Esophagus muscularis mucosa (tissue), 4 donors: Measurements from ENCODE around the gene ROBO1. TPM values are rescaled to one million over a fixed set of nuclear protein-coding genes. Genes with fewer than 3 reads are reported as not detected.

ENCODE experiments used
- DNase-seq: peaks from one replicate; pipeline ENCODE4 v3.0.0-alpha.2; 2017; ENCODE audit errors: extremely low spot score
- H3K27ac ChIP-seq, 4 donors: fragments of 200-600 bp; sonication (generic); replicated peaks in 1 of 4; 1 replicate in 3 of 4; 2 replicates in 1 of 4; pipeline ENCODE4 v1.5.1; 2016 to 2019; ENCODE audit warnings: mild to moderate bottlenecking in 1 of 4
- H3K27me3 ChIP-seq, 4 donors: fragments of 200-600 bp; sonication (generic); one replicate each; pipeline versions ENCODE4 v1.5.1 to v1.6.0; 2016 to 2019
- H3K36me3 ChIP-seq, 4 donors: fragments of 200-600 bp; sonication (generic); one replicate each; pipeline ENCODE4 v1.5.1; 2016 to 2019
- H3K4me1 ChIP-seq, 4 donors: fragments of 200-600 bp; sonication (generic); one replicate each; pipeline ENCODE4 v1.5.1; 2016 to 2019
- H3K4me3 ChIP-seq, 4 donors: fragments of 200-600 bp; sonication (generic); 1 replicate in 2 of 4; 2 replicates in 2 of 4; pipeline ENCODE4 v1.5.1; 2016 to 2019; ENCODE audit warnings: mild to moderate bottlenecking in 4 of 4, moderate library complexity in 1 of 4
- H3K9me3 ChIP-seq, 4 donors: fragments of 200-600 bp; sonication (generic); 1 replicate in 3 of 4; 2 replicates in 1 of 4; pipeline ENCODE4 v1.5.1; 2016 to 2019
- CTCF ChIP-seq, 3 experiments: fragments of 200-600 bp in 2 of 3; fragments of 450-650 bp in 1 of 3; sonication (generic) in 2 of 3; IDR thresholded peaks; one replicate each; pipeline ENCODE4 v1.5.1; 2017 to 2019; ENCODE audit warnings: antibody characterized with exemption in 3 of 3, mild to moderate bottlenecking in 2 of 3, moderate library complexity in 1 of 3
- EP300 ChIP-seq: sonication (generic); formaldehyde crosslinking; IDR thresholded peaks from one replicate; pipeline ENCODE4 v1.6.1; 2017; ENCODE audit warnings: antibody characterized with exemption
- POLR2A ChIP-seq: fragments of 450-650 bp; IDR thresholded peaks from one replicate; pipeline ENCODE4 v1.6.1; 2017; ENCODE audit warnings: antibody characterized with exemption, moderate library complexity, mild to moderate bottlenecking, low read depth
- POLR2AphosphoS5 ChIP-seq, 2 donors: sonication (generic); formaldehyde crosslinking; IDR thresholded peaks; one replicate each; pipeline ENCODE4 v1.6.1; 2017; ENCODE audit warnings: antibody characterized with exemption in 2 of 2
- WGBS: methylation state at CpG from one replicate; pipeline ENCODE4 v1.1.5; 2018; 5-methylcytosine and 5-hydroxymethylcytosine counted together
- intact Hi-C: fragments of 100-400 bp; cut with DNase I; formaldehyde crosslinking; loops from one replicate; pipeline ENCODE4 v1.15.1; 2023
- total RNA-seq, 4 donors: library from RNA; depleted of rRNA; stranded (reverse); fragments of >200 nt; gene quantifications; one replicate each; pipeline versions ENCODE4 v1.1.0 to v1.2.1, GENCODE V29; 2016

The ROBO1 gene
- total RNA-seq, 4 donors from 2014 or later, result 9.6 to 14.2 (median 12.6) TPM

DNA sequence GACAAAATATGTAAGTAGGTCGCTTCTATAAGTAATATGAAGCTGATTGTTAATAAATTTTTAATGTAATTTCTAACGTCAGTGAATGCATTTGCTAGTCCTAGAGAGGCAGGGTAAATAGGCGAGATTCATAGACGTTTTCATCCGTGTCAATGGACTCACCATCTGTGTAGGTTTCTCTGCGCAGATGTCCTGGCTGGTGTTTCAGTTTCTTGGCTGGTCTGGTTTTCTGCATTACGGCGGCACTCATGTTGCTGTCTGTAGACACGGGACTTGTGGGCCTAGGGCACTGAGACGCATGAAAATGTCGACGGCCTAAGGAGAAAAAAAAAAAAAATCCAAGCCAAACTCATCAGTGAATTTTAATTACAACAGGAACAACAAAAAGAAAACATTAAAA, 1153.3 kb downstream of the ROBO1 start:
- H3K4me3 ChIP-seq, result no peak overlapping the region
- no peak overlapping the region for H3K27ac ChIP-seq
- no peak for DNase-seq
- TF ChIP-seq CTCF (IDR thresholded peaks at IDR 0.05), result no peak
- no peak for TF ChIP-seq POLR2AphosphoS5 (IDR thresholded peaks at IDR 0.05)
- no peak for TF ChIP-seq POLR2A
- WGBS, result 96% methylated on average over 12 of the region's 12 CpGs
- H3K4me1 ChIP-seq, result no peaks in the 10 kb centered on the region
- H3K9me3 ChIP-seq, result no peaks in the 10 kb centered on the region
- H3K27me3 ChIP-seq, result no peaks in the 10 kb centered on the region
- H3K36me3 ChIP-seq, result peaks cover 0 to 5% (median 0%) of the 10 kb centered on the region in 4 donors
- intact Hi-C loops, result no loop called here

GRCh38 chr3:78613421-78613879, 1154.3 kb downstream of the ROBO1 start:
- H3K9me3 ChIP-seq, result no peaks in the 10 kb centered on the region
- peaks cover 0 to 5% (median 0%) of the 10 kb centered on the region in 4 donors for H3K36me3 ChIP-seq
- no peak for DNase-seq
- H3K4me1 ChIP-seq, result no peaks in the 10 kb centered on the region
- H3K27me3 ChIP-seq, result no peaks in the 10 kb centered on the region
- intact Hi-C loops, result no loop called here
- H3K4me3 ChIP-seq, result no peak overlapping the region
- TF ChIP-seq POLR2A, result no peak
- TF ChIP-seq POLR2AphosphoS5 (IDR thresholded peaks at IDR 0.05), result no peak
- no peak for TF ChIP-seq EP300
- TF ChIP-seq CTCF (IDR thresholded peaks at IDR 0.05), result no peak
- WGBS, result 81% methylated on average over 2 of the region's 2 CpGs
- H3K27ac ChIP-seq, result no peak overlapping the region

GRCh38 chr3:78611278-78611677, 1156.5 kb downstream of the ROBO1 start:
- Histone ChIP-seq H3K36me3 (peaks cover 0 to under 1% (median 0%) of the 10 kb centered on the region in 4 donors), H3K27ac (no peak overlapping the region), H3K4me1 (no peaks in the 10 kb centered on the region), H3K27me3 (no peaks in the 10 kb centered on the region), H3K4me3 (no peak overlapping the region), H3K9me3 (no peaks in the 10 kb centered on the region)
- no peak for DNase-seq
- intact Hi-C loops, result no loop called here
- TF ChIP-seq EP300 (no peak), CTCF (IDR thresholded peaks at IDR 0.05) (no peak), POLR2AphosphoS5 (IDR thresholded peaks at IDR 0.05) (no peak), POLR2A (no peak)
- WGBS, result 96% methylated on average over 6 of the region's 6 CpGs

- Histone ChIP-seq H3K27ac (no peak overlapping the region), H3K9me3 (no peaks in the 10 kb centered on the region), H3K36me3 (peaks cover 0 to 6% (median 3%) of the 10 kb centered on the region in 4 donors), H3K4me3 (no peak overlapping the region), H3K27me3 (no peaks in the 10 kb centered on the region), H3K4me1 (no peaks in the 10 kb centered on the region)
- intact Hi-C loops, result no loop called here
- 58% methylated on average over 3 of the region's 3 CpGs for WGBS
- DNase-seq, result no peak
- TF ChIP-seq EP300 (no peak), POLR2A (no peak), CTCF (IDR thresholded peaks at IDR 0.05) (no peak), POLR2AphosphoS5 (IDR thresholded peaks at IDR 0.05) (no peak)
These were observed 1157.2 kb downstream of the ROBO1 start for GRCh38 chr3:78610462-78611125.

- intact Hi-C loops, result no loop called here
- Histone ChIP-seq H3K4me3 (no peak overlapping the region), H3K27me3 (no peaks in the 10 kb centered on the region), H3K36me3 (peaks cover 0 to 6% (median 3%) of the 10 kb centered on the region in 4 donors), H3K9me3 (no peaks in the 10 kb centered on the region), H3K27ac (no peak overlapping the region), H3K4me1 (no peaks in the 10 kb centered on the region)
- TF ChIP-seq EP300, result no peak
- TF ChIP-seq CTCF (IDR thresholded peaks at IDR 0.05), result no peak
- TF ChIP-seq POLR2AphosphoS5 (IDR thresholded peaks at IDR 0.05), result no peak
- no peak for TF ChIP-seq POLR2A
- DNase-seq, result no peak
- whole genome bisulfite sequencing, result 97% methylated on average over 7 of the region's 7 CpGs
These were observed 1161.0 kb downstream of the ROBO1 start for GRCh38 chr3:78606756-78607155.
